Measurements from ENCODE around the gene MAN1A1. TPM values are rescaled to one million over a fixed set of nuclear protein-coding genes. Genes with fewer than 3 reads are reported as not detected.

MAN1A1 gene
- total RNA-seq, 1 donor = 79.6 TPM

DNA sequence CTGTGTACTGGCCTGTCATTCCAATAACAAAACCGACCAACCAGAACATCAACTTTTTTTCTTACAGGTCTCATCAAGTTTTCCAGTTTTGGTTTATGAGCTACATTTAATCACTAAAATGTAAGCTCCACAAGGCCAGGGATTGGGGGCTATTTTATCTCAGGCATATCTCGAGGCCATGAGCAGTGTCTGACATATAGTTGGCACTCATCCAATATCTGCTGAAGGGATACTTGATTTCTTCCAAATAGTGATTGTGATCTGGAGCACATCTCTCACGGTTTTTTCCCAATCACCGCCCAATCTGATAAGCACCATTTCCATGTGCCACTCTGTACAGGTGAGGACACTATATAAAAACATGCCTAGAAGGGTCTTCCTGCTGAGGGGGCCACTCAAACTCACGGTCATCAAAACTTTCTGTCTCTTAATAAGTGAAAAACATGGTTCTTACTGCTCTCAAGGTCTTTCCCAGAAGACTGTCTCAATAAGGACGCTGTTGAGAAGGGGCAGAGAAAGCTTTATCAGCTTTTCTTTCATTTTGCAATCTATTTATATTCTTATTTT, 65.5 kb downstream of the MAN1A1 start:
- no peak for DNase-seq (ENCODE audit: insufficient read length, low spot score, missing footprints)
- Histone ChIP-seq H3K4me2 (ENCODE audit: insufficient read depth, low read length) (no peak overlapping the region), H3K4me1 (ENCODE audit: insufficient read depth, low read length) (peaks cover 25% of the 10 kb centered on the region), H3K36me3 (ENCODE audit: insufficient read depth, low read length) (no peaks in the 10 kb centered on the region), H3K4me3 (ENCODE audit: insufficient read depth, low read length) (no peak overlapping the region), H3K27me3 (ENCODE audit: insufficient read depth, low read length) (no peaks in the 10 kb centered on the region), H4K20me1 (ENCODE audit: insufficient read depth, low read length) (no peaks in the 10 kb centered on the region), H3K9me3 (ENCODE audit: low read depth, low read length) (no peaks in the 10 kb centered on the region), H3K27ac (ENCODE audit: low read depth, low read length) (no peak overlapping the region), H2AFZ (ENCODE audit: low read length) (no peak overlapping the region), H3K79me2 (ENCODE audit: insufficient read depth, low read length) (no peaks in the 10 kb centered on the region)
- TF ChIP-seq, protein P1, sequence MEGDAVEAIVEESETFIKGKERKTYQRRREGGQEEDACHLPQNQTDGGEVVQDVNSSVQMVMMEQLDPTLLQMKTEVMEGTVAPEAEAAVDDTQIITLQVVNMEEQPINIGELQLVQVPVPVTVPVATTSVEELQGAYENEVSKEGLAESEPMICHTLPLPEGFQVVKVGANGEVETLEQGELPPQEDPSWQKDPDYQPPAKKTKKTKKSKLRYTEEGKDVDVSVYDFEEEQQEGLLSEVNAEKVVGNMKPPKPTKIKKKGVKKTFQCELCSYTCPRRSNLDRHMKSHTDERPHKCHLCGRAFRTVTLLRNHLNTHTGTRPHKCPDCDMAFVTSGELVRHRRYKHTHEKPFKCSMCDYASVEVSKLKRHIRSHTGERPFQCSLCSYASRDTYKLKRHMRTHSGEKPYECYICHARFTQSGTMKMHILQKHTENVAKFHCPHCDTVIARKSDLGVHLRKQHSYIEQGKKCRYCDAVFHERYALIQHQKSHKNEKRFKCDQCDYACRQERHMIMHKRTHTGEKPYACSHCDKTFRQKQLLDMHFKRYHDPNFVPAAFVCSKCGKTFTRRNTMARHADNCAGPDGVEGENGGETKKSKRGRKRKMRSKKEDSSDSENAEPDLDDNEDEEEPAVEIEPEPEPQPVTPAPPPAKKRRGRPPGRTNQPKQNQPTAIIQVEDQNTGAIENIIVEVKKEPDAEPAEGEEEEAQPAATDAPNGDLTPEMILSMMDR (IDR thresholded peaks at IDR 0.05; ENCODE audit: extremely low read depth, low read depth, low read length) = no peak

DNA sequence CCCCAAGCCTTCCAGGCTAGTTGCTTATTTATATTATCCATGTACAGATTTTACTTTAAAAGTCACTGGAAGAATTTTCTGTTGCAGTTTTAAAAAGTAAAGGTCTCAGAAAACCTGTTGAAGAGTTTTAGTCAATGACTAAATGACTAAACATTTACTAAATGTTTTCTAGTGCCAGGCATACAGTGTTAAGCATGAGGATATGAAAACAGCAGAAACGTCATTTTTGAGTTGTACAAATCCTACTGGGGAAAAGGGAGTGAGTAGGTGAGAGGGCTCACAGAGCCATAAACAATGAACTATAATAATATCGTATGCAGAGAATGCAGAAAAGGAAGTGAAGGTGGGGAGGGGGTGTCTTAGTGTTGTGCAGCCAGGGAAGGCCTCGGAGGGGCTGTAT, 66.3 kb downstream of the MAN1A1 start:
- no peaks in the 10 kb centered on the region for H3K9me3 ChIP-seq (ENCODE audit: low read depth, low read length)
- H3K4me1 ChIP-seq (ENCODE audit: insufficient read depth, low read length) = peaks cover 25% of the 10 kb centered on the region
- peak overlapping the region; percentile 34 for H3K27ac ChIP-seq (ENCODE audit: low read depth, low read length)
- H3K27me3 ChIP-seq (ENCODE audit: insufficient read depth, low read length) = no peaks in the 10 kb centered on the region
- no peak for DNase-seq (ENCODE audit: insufficient read length, low spot score, missing footprints)
- H2AFZ ChIP-seq (ENCODE audit: low read length) = no peak overlapping the region
- H3K79me2 ChIP-seq (ENCODE audit: insufficient read depth, low read length) = no peaks in the 10 kb centered on the region
- H3K4me3 ChIP-seq (ENCODE audit: insufficient read depth, low read length) = no peak overlapping the region
- no peaks in the 10 kb centered on the region for H3K36me3 ChIP-seq (ENCODE audit: insufficient read depth, low read length)
- H4K20me1 ChIP-seq (ENCODE audit: insufficient read depth, low read length) = no peaks in the 10 kb centered on the region
- TF ChIP-seq, protein P1 (IDR thresholded peaks at IDR 0.05; ENCODE audit: extremely low read depth, low read depth, low read length) = no peak
- peak overlapping the region; percentile 14 for H3K4me2 ChIP-seq (ENCODE audit: insufficient read depth, low read length)

DNA sequence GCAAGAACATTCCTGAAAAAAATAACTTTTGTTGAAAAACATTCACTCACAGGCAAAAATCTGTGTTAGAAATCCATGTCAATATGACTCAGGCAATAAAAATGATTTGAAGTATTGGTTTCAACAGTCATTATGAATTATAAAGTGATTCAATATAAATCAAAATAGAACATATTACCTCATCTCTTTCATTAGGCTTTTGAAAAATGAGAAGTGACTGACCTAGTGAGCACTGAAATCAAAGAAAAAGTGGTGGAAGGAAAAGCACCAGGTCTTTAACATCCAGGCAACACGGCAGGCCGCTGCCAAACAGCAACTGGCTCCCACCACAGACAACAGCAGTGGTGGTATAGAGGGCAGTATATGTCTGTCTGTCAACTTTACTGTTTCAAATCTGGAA, 68.9 kb downstream of the MAN1A1 start:
- H4K20me1 ChIP-seq (ENCODE audit: insufficient read depth, low read length) = no peaks in the 10 kb centered on the region
- peaks cover 33% of the 10 kb centered on the region for H3K4me1 ChIP-seq (ENCODE audit: insufficient read depth, low read length)
- H3K79me2 ChIP-seq (ENCODE audit: insufficient read depth, low read length) = no peaks in the 10 kb centered on the region
- H3K27me3 ChIP-seq (ENCODE audit: insufficient read depth, low read length) = no peaks in the 10 kb centered on the region
- H3K4me2 ChIP-seq (ENCODE audit: insufficient read depth, low read length) = peak overlapping the region; percentile 23
- H3K4me3 ChIP-seq (ENCODE audit: insufficient read depth, low read length) = no peak overlapping the region
- DNase-seq (ENCODE audit: insufficient read length, low spot score, missing footprints) = peak; percentile 62
- H2AFZ ChIP-seq (ENCODE audit: low read length) = no peak overlapping the region
- H3K27ac ChIP-seq (ENCODE audit: low read depth, low read length) = peak overlapping the region; percentile 72
- no peaks in the 10 kb centered on the region for H3K9me3 ChIP-seq (ENCODE audit: low read depth, low read length)
- TF ChIP-seq, protein P1 (IDR thresholded peaks at IDR 0.05; ENCODE audit: extremely low read depth, low read depth, low read length) = no peak
- no peaks in the 10 kb centered on the region for H3K36me3 ChIP-seq (ENCODE audit: insufficient read depth, low read length)

DNA sequence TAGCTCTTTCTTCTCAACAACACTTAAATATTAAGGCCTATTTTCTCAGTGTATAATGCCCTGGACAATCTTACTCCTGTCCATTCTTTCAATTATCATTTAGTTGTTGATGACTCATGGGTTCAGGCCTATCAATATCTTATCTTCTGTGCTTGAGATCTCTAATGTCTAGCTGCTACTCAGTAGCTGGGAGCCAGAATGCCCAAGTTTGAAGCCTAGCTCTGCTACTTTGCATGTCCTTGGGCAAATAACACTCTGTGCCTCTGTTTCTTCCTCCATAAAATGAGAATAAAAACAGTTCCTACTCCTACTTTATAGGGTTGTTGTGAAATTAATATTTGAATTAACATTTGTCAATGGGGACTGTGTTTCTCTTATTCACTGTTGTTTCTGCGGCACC, 69.5 kb downstream of the MAN1A1 start:
- Histone ChIP-seq H2AFZ (ENCODE audit: low read length) (no peak overlapping the region), H4K20me1 (ENCODE audit: insufficient read depth, low read length) (no peaks in the 10 kb centered on the region), H3K9me3 (ENCODE audit: low read depth, low read length) (no peaks in the 10 kb centered on the region), H3K4me3 (ENCODE audit: insufficient read depth, low read length) (no peak overlapping the region), H3K79me2 (ENCODE audit: insufficient read depth, low read length) (no peaks in the 10 kb centered on the region), H3K4me2 (ENCODE audit: insufficient read depth, low read length) (peak overlapping the region; percentile 24), H3K36me3 (ENCODE audit: insufficient read depth, low read length) (no peaks in the 10 kb centered on the region), H3K27me3 (ENCODE audit: insufficient read depth, low read length) (no peaks in the 10 kb centered on the region), H3K4me1 (ENCODE audit: insufficient read depth, low read length) (peaks cover 33% of the 10 kb centered on the region), H3K27ac (ENCODE audit: low read depth, low read length) (peak overlapping the region; percentile 53)
- TF ChIP-seq, protein P1 (IDR thresholded peaks at IDR 0.05; ENCODE audit: extremely low read depth, low read depth, low read length) = no peak
- DNase-seq (ENCODE audit: insufficient read length, low spot score, missing footprints) = no peak
